Right lobe of liver (tissue), 6 donors: ENCODE results near the gene SALL3. TPM values are rescaled to one million over a fixed set of nuclear protein-coding genes. Genes with fewer than 3 reads are reported as not detected.

Experiments used
- ATAC-seq, 4 donors: fragments of 200-7000 bp; cut with Tn5 transposase; one replicate each; pipeline ENCODE4 v1.9.1; 2020; ENCODE audit warnings: mild to moderate bottlenecking in 4 of 4, moderate library complexity in 4 of 4
- DNase-seq, 3 donors: peaks; one replicate each; pipeline ENCODE4 v3.0.0-alpha.2; 2020
- H3K27ac ChIP-seq, 3 donors: fragments of 200-600 bp; one replicate each; pipeline ENCODE4 v1.8.0; 2022
- H3K27me3 ChIP-seq, 2 donors: fragments of 200-600 bp; one replicate each; pipeline ENCODE4 v1.8.0; 2022
- H3K36me3 ChIP-seq, 4 donors: fragments of 200-600 bp; sonication (generic) in 1 of 4; one replicate each; pipeline versions ENCODE4 v1.5.1 to v1.8.0; 2017 to 2022; ENCODE audit warnings: control low read depth in 1 of 4
- H3K4me1 ChIP-seq, 4 donors: fragments of 200-600 bp; sonication (generic) in 1 of 4; one replicate each; pipeline versions ENCODE4 v1.5.1 to v1.8.0; 2017 to 2022; ENCODE audit warnings: control low read depth in 1 of 4
- H3K4me3 ChIP-seq, 3 donors: fragments of 200-600 bp; one replicate each; pipeline ENCODE4 v1.8.0; 2022
- H3K9me3 ChIP-seq, 4 donors: fragments of 200-600 bp; sonication (generic) in 1 of 4; one replicate each; pipeline versions ENCODE4 v1.5.1 to v1.8.0; 2017 to 2022; ENCODE audit warnings: control low read depth in 1 of 4
- POLR2A ChIP-seq: fragments of 450-650 bp; IDR thresholded peaks from one replicate; pipeline ENCODE4 v1.6.1; 2017; ENCODE audit warnings: antibody characterized with exemption, mild to moderate bottlenecking
- WGBS: methylation state at CpG from one replicate; pipeline ENCODE4 v1.1.6; 2018; ENCODE audit warnings: low coverage, low lambda C conversion rate; ENCODE audit not compliant: insufficient coverage; ENCODE audit errors: missing lambda C conversion rate; 5-methylcytosine and 5-hydroxymethylcytosine counted together
- intact Hi-C, 2 donors: fragments of 100-400 bp; cut with DNase I; formaldehyde crosslinking; loops; one replicate each; pipeline versions ENCODE4 v1.11.2 to v1.14.1; 2022
- total RNA-seq, 6 experiments: library from RNA; depleted of rRNA in 2 of 6; stranded (reverse); fragments of >200 nt in 2 of 6; fragmentation: NEBNext Ultra II Directional in 3 of 6; extraction: Animal tissue kit (Norgen Biotek cat#: 25700) in 3 of 6; gene quantifications; one replicate each; pipeline versions ENCODE4 v1.1.0 to v1.2.4, GENCODE V29; 2016 to 2023
- TF ChIP-seq, protein P1 (sequence below), 4 donors: fragments of 200-600 bp in 3 of 4; fragments of 450-650 bp in 1 of 4; IDR thresholded peaks; one replicate each; pipeline versions ENCODE4 v1.5.1 to v1.8.0; 2016 to 2022; ENCODE audit warnings: antibody characterized with exemption in 4 of 4, mild to moderate bottlenecking in 2 of 4
- donor health status: DM: no; HTN: yes; CAD: no.
- donor health status: DM: no; HTN: no; CAD: no.
- donor health status: DM: no; HTN: no; CAD: no.
- donor health status: DM: no; HTN: yes; CAD: no.
- donor health status: DM: no; HTN: yes; CAD: no.

The SALL3 gene
- total RNA-seq, 6 experiments from 2014 or later, result not detected

DNA sequence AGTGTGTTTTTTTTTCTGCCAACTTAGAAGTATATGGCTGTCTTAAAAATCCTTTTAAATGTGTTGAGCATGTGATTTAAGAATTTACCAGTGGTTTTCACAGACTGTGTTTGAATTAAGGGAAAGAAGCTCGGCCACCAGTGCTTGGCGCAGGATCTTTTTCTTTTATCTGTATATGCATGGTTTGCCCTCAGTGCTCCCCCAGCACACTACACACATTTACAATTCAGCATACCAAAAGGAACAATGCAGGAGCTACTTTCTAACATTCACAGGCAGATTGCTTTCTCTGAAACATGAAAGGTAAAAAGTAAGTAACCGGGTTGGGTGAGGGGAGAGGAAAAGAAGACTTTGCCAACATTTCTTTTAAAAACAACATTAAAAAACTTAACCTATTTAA lies 3.9 kb downstream of the SALL3 start:
- TF ChIP-seq, protein P1, sequence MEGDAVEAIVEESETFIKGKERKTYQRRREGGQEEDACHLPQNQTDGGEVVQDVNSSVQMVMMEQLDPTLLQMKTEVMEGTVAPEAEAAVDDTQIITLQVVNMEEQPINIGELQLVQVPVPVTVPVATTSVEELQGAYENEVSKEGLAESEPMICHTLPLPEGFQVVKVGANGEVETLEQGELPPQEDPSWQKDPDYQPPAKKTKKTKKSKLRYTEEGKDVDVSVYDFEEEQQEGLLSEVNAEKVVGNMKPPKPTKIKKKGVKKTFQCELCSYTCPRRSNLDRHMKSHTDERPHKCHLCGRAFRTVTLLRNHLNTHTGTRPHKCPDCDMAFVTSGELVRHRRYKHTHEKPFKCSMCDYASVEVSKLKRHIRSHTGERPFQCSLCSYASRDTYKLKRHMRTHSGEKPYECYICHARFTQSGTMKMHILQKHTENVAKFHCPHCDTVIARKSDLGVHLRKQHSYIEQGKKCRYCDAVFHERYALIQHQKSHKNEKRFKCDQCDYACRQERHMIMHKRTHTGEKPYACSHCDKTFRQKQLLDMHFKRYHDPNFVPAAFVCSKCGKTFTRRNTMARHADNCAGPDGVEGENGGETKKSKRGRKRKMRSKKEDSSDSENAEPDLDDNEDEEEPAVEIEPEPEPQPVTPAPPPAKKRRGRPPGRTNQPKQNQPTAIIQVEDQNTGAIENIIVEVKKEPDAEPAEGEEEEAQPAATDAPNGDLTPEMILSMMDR (IDR thresholded peaks at IDR 0.05), result no peak
- TF ChIP-seq POLR2A, result no peak
- peaks cover 16 to 60% of the 10 kb centered on the region in 2 donors for H3K27me3 ChIP-seq
- H3K36me3 ChIP-seq, result no peaks in the 10 kb centered on the region
- intact Hi-C loops, result no loop called here
- no peak overlapping the region for H3K27ac ChIP-seq
- H3K9me3 ChIP-seq, result no peaks in the 10 kb centered on the region
- ATAC-seq (no peak), DNase-seq (no peak)
- peaks cover 0 to 22% (median 0%) of the 10 kb centered on the region in 4 donors for H3K4me1 ChIP-seq
- 44% methylated on average over 3 of the region's 3 CpGs for WGBS
- no peak overlapping the region for H3K4me3 ChIP-seq

DNA sequence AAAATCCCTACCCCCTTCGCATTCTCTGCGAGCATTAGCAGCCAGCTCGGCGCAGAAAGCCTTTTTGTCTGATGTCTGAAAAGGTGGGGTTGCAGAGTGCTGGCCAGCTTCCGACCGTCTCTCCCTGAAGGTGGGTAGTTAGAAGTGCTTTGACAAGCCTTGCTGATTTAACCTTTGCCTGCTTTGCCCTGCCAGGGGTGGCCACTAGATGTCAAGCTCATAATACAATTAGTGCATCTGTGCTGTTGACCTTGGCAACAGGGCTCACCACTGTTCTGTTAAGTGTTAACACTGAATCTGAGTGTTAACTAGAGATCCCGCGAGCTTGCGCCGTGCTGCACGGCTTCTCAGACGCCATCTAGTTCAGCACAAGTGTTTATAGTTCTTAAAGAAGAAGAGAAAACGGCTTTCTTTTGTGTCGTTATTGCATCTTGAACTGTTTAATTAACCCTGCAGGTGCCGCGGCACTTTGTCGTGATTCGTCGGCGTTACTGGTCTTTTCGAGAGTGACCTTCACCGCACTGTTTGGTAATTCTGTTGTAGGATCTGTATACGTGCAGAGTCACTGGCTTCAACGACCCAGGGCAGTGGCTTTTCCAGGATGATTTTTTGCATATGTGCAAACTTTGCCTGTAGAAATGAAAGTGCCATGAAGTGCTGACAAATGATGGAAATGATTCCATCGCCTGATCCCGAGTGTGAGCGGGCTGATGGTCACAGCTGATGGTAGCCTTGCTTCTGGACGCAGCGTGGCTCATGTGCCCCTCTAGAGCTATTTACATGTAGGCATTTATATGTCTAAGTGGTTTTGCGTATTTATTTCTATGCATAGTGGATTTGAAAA lies 5.5 kb downstream of the SALL3 start:
- Histone ChIP-seq H3K4me1 (peaks cover 0 to 21% (median 0%) of the 10 kb centered on the region in 4 donors), H3K27me3 (peaks cover 16 to 54% of the 10 kb centered on the region in 2 donors), H3K36me3 (no peaks in the 10 kb centered on the region), H3K9me3 (no peaks in the 10 kb centered on the region), H3K4me3 (peak overlapping the region in 2 of 3 donors; percentile 14 to 20), H3K27ac (no peak overlapping the region)
- TF ChIP-seq POLR2A, result no peak
- TF ChIP-seq, protein P1 (IDR thresholded peaks at IDR 0.05), result peak; percentile 48 to 69 (median 58)
- ATAC-seq (peak; percentile 96 to 100 (median 97)), DNase-seq (peak in 1 of 3 donors; percentile 58)
- intact Hi-C loops, result no loop called here
- WGBS, result 22% methylated on average over 30 of the region's 30 CpGs

DNA sequence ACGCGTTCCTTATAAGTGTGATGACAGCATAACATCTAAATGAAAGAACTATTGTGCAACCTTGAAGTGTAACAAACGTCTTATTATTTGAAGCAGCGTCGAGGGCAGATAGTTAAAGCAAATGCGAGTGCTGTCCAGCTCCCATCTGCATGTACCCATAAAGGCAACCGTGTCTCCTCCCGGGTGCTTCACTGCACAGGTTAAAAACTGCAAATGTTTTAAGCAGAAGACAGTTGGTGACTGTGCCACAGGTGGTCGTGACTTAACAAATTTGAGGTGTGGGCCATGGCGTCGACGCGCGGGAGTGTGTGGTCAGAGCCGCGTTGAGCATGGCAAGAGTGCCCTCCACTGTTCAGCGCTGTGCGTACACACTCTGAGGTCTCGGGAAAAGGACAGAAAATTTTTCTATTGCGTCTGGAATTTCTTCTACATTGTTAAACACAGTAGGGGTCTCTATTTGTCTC lies 6.4 kb downstream of the SALL3 start:
- intact Hi-C loops, result no loop called here
- Histone ChIP-seq H3K27ac (no peak overlapping the region), H3K4me3 (no peak overlapping the region), H3K36me3 (no peaks in the 10 kb centered on the region), H3K27me3 (peaks cover 16 to 47% of the 10 kb centered on the region in 2 donors), H3K4me1 (peaks cover 0 to 12% (median 0%) of the 10 kb centered on the region in 4 donors), H3K9me3 (no peaks in the 10 kb centered on the region)
- 4% methylated on average over 20 of the region's 20 CpGs for WGBS
- peak; percentile 62 to 72 (median 66) for ATAC-seq
- TF ChIP-seq, protein P1 (IDR thresholded peaks at IDR 0.05), result peak; percentile 9 to 40 (median 34)
- TF ChIP-seq POLR2A, result no peak
- DNase-seq, result no peak

DNA sequence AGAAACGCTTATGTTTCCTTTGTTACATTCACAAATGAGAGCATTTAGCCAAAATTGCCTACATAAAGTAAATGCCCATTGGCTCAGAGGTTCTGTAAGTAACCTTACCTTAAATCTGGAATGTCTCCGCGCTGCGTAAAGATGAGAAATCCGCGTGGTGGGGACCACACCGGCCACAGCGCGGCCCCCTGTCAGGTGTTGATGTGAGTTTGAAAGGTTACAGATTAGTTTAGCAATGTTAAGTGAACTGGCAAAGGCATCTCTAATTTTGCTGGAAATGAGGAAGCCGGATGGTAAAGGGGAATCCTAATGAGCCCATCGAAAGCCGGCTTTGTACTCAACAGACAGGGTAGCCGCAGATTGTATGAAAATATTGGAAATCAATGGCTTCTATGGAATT lies 11.8 kb downstream of the SALL3 start:
- DNase-seq (no peak), ATAC-seq (no peak)
- 63% methylated on average over 13 of the region's 13 CpGs for WGBS
- H3K9me3 ChIP-seq, result no peaks in the 10 kb centered on the region
- no peak overlapping the region for H3K27ac ChIP-seq
- intact Hi-C loops, result no loop called here
- no peaks in the 10 kb centered on the region for H3K4me1 ChIP-seq
- H3K27me3 ChIP-seq, result peaks cover 2 to 11% of the 10 kb centered on the region in 2 donors
- no peak overlapping the region for H3K4me3 ChIP-seq
- H3K36me3 ChIP-seq, result no peaks in the 10 kb centered on the region
- TF ChIP-seq, protein P1 (IDR thresholded peaks at IDR 0.05), result no peak
- no peak for TF ChIP-seq POLR2A
